ENCODE data around the gene LHX5. TPM values are rescaled to one million over a fixed set of nuclear protein-coding genes. Genes with fewer than 3 reads are reported as not detected.

LHX5 gene
- total RNA-seq, 1 experiment from 2014 or later = not detected

DNA sequence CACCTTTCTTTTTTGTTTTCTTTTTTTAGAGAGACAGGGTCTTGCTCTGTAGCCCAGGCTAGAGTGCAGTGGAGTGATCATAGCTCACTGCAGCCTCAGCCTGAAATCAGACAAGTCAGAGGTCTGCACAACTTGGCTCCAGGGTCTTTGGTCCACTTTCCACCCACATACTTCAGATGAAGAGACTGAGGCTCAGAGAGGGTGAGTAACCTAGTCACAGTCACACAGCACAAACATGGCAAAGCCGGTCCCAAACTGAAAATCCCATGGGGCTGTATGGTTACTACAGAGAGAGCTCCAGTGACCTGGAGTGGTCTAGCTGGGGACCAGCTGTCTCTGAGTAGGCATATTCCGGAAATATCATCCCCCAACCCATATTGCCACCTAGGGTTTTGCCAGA is 19.2 kb downstream of the LHX5 start:
- H3K27ac ChIP-seq = no peak overlapping the region
- no peak overlapping the region for H3K4me3 ChIP-seq
- no peak for DNase-seq (ENCODE audit: low read depth in 1 of 2, low spot score in 2 of 2)
- no peaks in the 10 kb centered on the region for H3K36me3 ChIP-seq
- no peaks in the 10 kb centered on the region for H3K4me1 ChIP-seq (replicated peaks)
- H3K9me3 ChIP-seq (replicated peaks) = no peaks in the 10 kb centered on the region
- H3K27me3 ChIP-seq (replicated peaks) = peaks cover 4% of the 10 kb centered on the region; the same call in 1 of the 2 replicates

DNA sequence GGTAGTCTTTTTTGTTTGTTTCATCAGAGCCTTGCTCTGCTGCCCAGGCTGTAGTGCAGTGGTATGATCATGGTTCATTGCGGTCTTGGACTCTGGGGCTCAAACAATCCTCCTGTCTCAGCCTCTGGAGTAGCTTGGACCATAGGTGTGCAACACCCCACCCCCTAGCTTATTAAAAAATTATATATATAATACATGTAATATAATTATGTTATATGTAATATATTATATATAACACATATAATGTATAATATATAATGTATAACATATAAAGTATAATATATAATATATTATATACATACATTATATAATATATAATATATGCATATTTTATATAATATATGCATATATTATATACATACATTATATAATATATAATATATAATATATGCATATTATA is 21.8 kb downstream of the LHX5 start:
- H3K36me3 ChIP-seq = no peaks in the 10 kb centered on the region

DNA sequence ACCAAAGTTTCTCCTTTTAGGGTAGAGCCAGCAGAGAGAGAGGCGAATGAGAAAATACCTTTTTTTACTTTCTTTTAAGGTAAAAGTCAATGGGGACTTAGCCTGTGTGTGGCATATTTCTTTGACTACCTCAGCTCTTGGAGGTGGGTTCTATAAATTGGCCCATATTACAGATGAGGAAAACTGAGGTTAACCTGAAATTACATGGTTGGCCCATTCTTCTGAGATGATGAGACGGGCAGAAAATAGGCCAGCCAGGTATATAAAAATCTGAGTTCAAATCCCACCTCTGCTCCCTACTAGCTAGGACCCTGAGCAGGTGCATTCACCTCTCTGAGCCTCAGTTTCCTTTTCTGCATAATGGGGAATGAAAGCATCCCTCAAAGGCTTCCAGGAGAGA is 22.4 kb downstream of the LHX5 start:
- H3K27me3 ChIP-seq (replicated peaks) = no peaks in the 10 kb centered on the region; the same call in 1 of the 2 replicates
- no peaks in the 10 kb centered on the region for H3K36me3 ChIP-seq
- no peaks in the 10 kb centered on the region for H3K4me1 ChIP-seq (replicated peaks)
- DNase-seq (ENCODE audit: low read depth in 1 of 2, low spot score in 2 of 2) = no peak
- no peaks in the 10 kb centered on the region for H3K9me3 ChIP-seq (replicated peaks)
- no peak overlapping the region for H3K4me3 ChIP-seq
- H3K27ac ChIP-seq = no peak overlapping the region

More for the DNA sequence above, 21.8 kb downstream of the LHX5 start:
- H3K27me3 ChIP-seq (replicated peaks) = no peaks in the 10 kb centered on the region; the same call in 1 of the 2 replicates
- DNase-seq (ENCODE audit: low read depth in 1 of 2, low spot score in 2 of 2) = no peak
- H3K27ac ChIP-seq = no peak overlapping the region
- no peaks in the 10 kb centered on the region for H3K4me1 ChIP-seq (replicated peaks)
- H3K9me3 ChIP-seq (replicated peaks) = no peaks in the 10 kb centered on the region
- no peak overlapping the region for H3K4me3 ChIP-seq

DNA sequence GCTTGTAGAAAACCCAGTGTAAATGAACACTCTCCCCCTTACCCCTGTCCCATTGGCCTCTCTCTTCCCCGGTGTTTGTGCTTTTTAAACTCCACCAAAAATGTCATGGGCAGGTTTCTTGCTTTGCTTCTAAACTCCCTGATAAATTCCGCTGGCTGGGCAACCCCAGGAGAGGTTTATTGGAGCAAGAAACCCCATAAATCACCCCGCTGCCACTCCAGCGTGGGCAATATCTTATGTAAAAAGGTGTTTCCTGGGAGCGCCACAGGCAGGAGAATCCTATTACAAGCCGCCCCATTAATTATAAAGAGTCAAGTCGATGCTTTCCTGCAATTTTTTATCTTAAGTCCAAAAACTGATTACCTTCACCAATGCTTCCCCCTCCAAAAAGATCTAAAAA is 22.8 kb downstream of the LHX5 start:
- Histone ChIP-seq H3K4me3 (no peak overlapping the region), H3K36me3 (no peaks in the 10 kb centered on the region), H3K27ac (no peak overlapping the region), H3K4me1 (replicated peaks) (no peaks in the 10 kb centered on the region), H3K9me3 (replicated peaks) (no peaks in the 10 kb centered on the region), H3K27me3 (replicated peaks) (no peaks in the 10 kb centered on the region; the same call in 1 of the 2 replicates)
- DNase-seq (ENCODE audit: low read depth in 1 of 2, low spot score in 2 of 2) = no peak

DNA sequence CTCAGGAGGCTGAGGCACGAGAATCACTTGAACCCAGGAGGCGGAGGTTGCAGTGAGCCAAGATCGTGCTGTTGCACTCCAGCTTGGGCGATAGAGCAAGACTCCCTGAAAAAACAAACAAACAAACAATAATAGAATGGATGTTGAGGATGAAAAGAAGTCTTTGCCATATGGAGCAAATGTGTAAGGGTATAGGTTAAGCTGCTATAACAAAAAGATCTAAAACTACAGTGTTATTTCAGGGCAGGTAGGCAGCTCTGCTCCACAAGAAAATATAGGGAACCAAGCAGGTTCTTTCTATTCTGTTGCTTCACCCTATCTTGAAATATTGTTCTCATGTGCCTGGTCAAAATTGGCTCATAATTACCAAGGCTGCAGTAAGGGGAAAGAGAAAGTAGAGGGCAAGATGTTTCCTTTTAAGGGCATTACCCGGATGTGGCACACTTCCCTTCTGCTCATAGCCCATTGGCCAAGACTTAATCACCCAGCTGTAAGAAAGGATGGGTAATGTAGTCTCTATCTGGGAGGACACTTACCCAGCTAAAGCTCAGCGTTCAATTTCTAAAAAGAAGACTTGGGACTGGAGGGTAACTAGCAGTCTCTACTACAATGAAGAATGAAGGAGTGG is 26.0 kb downstream of the LHX5 start:
- no peaks in the 10 kb centered on the region; the same call in 1 of the 2 replicates for H3K27me3 ChIP-seq (replicated peaks)
- no peaks in the 10 kb centered on the region for H3K4me1 ChIP-seq (replicated peaks)
- no peak for DNase-seq (ENCODE audit: low read depth in 1 of 2, low spot score in 2 of 2)
- H3K27ac ChIP-seq = no peak overlapping the region
- H3K9me3 ChIP-seq (replicated peaks) = no peaks in the 10 kb centered on the region
- no peak overlapping the region for H3K4me3 ChIP-seq
- H3K36me3 ChIP-seq = no peaks in the 10 kb centered on the region

DNA sequence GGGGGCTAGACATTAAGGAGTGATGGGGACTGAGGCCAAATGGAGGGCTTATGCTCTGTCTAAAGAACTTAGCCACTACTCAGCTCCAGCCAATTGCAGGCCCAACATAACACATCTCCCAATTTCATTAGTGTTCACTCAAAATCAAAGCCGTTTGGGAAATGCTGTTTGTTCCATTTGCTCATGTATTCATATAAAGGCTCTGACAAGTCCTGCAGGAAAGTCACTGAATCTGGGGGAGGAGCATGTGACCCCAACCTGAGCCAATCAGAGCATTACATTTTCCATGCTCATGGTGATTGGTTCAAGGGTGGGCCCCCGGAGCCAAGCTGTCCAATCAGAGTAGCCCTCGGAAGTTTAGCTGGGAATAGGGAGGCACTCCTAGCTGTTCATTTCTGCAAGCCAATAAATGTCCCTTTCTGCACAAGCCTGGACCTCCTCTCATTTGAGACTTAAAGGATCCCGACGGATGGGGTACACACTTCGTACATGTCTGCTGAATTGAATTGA is 28.6 kb downstream of the LHX5 start:
- Histone ChIP-seq H3K27me3 (replicated peaks) (no peaks in the 10 kb centered on the region; the same call in 1 of the 2 replicates), H3K27ac (no peak overlapping the region), H3K4me1 (replicated peaks) (no peaks in the 10 kb centered on the region), H3K36me3 (no peaks in the 10 kb centered on the region), H3K4me3 (no peak overlapping the region), H3K9me3 (replicated peaks) (no peaks in the 10 kb centered on the region)
- DNase-seq (ENCODE audit: low read depth in 1 of 2, low spot score in 2 of 2) = no peak

DNA sequence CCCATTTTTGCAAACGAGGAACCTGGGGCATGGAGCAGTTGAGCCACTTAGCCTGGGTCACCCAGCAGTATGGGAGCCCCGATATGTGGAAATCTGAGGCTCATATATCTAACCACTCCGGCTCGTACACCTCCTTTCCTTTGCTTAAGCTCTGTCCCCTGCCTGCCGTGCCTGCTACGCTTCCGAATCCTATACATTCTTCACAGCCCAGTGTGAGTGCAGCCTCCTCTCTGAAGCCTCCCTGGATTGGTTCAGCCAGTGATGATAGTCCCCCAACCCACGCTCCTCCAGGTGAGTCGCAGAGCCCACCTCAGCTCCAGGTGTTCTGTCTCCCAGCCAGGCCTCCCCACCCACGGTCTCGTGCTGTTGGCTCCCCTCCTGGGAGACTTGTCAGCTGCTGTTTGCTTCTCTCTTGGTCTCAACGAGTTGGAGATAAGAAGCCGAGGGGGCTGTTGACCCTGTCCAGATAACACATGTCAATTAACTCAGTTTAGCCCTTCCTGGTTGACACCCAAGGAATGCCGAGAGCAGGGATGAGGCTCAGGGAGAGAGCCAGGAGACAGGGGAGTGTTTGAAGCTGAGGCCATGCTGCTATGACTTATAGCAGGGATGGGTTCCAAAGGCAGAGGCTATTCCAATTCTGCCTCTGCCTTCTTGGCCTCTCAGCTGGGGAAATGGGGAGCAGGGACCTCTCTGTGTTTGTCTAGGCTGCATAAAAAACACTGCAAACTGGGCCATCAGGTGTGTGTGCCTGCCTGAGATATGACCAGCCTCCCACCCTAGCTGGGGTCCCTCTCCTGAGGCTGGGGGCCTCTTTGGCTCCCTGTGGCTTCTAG is 30.5 kb downstream of the LHX5 start:
- H3K4me3 ChIP-seq = no peak overlapping the region
- no peak for DNase-seq (ENCODE audit: low read depth in 1 of 2, low spot score in 2 of 2)
- no peaks in the 10 kb centered on the region for H3K9me3 ChIP-seq (replicated peaks)
- H3K4me1 ChIP-seq (replicated peaks) = no peaks in the 10 kb centered on the region
- H3K27ac ChIP-seq = no peak overlapping the region
- no peaks in the 10 kb centered on the region for H3K36me3 ChIP-seq
- H3K27me3 ChIP-seq (replicated peaks) = no peaks in the 10 kb centered on the region; the same call in 1 of the 2 replicates

DNA sequence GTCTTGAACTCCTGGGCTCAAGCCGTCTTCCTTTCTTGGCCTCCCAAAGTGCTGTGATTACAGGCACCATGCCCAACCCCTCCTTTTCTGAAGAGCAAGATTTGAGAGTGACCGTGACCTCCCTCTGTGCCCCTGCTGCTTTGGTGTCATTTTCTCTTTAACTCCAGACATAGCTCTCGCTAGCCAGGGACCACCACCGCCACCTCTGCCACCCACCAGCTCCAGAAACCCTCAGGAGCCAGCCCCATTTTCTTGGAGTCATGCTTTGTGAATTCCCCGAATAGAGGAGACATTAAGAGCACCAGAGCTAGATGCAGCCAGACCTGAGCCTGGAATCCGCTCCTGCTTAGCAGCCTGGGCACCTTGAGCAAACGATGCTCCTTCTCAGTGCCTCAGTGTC is 31.3 kb downstream of the LHX5 start:
- Histone ChIP-seq H3K36me3 (no peaks in the 10 kb centered on the region), H3K4me1 (replicated peaks) (no peaks in the 10 kb centered on the region), H3K9me3 (replicated peaks) (no peaks in the 10 kb centered on the region), H3K27ac (no peak overlapping the region), H3K4me3 (no peak overlapping the region), H3K27me3 (replicated peaks) (no peaks in the 10 kb centered on the region; the same call in 1 of the 2 replicates)
- no peak for DNase-seq (ENCODE audit: low read depth in 1 of 2, low spot score in 2 of 2)

DNA sequence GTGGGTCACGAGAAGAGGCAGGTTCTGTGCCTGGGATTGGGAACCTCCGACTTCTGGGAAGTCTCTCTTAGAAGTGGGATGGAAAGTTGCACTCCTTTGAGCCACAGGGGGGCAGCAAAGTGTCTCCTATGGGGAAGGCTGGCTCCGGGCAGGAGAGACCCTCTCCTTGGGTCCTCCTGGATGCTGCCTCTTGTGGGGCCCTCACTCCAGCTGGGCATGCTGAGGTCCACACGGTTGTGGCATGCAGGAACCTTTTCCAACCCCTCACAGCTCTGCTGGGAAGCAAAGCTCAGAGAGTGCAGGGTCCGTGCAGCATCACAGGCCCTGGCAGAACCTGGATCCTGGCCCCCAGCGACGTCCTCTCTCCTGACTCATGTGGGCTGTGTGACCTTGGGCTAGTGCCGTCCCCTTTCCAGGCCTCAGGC is 32.1 kb downstream of the LHX5 start:
- no peaks in the 10 kb centered on the region for H3K36me3 ChIP-seq
- DNase-seq (ENCODE audit: low read depth in 1 of 2, low spot score in 2 of 2) = peak in 1 of 2 experiments; percentile 16
- no peak overlapping the region for H3K4me3 ChIP-seq
- H3K4me1 ChIP-seq (replicated peaks) = no peaks in the 10 kb centered on the region
- H3K27ac ChIP-seq = no peak overlapping the region
- no peaks in the 10 kb centered on the region for H3K9me3 ChIP-seq (replicated peaks)
- H3K27me3 ChIP-seq (replicated peaks) = no peaks in the 10 kb centered on the region; the same call in 1 of the 2 replicates

DNA sequence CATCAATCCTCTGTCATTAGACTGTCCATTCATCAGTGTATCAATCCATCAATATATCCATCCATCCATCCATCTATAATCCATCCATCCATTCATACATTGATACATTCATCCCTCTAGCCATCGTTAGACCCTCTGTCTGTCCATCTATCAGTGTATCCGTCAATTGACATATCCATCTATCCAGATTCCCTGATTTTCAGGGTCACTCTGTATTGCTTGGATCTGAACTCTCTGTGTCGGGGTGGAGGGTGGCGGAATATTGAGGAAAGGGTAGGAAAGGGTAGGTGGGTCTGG is 32.4 kb downstream of the LHX5 start:
- Histone ChIP-seq H3K4me1 (replicated peaks) (no peaks in the 10 kb centered on the region), H3K36me3 (no peaks in the 10 kb centered on the region), H3K27ac (no peak overlapping the region), H3K9me3 (replicated peaks) (no peaks in the 10 kb centered on the region), H3K4me3 (no peak overlapping the region), H3K27me3 (replicated peaks) (no peaks in the 10 kb centered on the region; the same call in 1 of the 2 replicates)
- DNase-seq (ENCODE audit: low read depth in 1 of 2, low spot score in 2 of 2) = no peak

DNA sequence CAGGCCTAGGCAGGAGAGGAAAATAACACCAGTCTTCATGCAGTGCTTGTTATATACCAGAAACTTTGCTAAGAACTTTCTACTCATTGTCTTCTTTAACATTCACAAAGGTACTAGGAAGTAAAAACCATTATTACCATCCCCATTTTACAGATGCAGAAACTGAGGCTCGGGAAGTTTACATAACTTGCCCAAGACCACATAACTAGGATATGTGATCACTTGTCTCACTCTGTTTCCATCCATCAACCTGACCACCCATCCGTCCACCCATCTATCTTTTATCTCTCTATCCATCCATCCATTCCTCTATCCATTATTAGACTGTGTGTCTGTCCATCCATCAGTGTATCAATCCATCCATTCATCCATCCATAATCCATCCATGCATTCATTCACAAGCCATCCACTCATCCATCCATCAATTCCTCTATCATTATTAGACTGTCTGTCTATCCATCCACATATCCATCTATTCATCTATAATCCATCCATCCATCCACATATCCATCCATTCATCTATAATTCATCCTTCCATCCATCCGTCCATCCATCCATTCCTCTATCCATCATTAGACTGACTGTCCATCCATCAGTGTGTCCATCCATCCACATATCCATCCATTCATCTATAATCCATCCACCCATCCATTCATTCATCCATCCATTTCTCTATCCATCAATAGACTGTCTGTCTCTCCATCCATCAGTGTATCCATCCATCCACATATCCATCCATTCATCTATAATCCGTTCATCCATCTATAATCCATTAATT is 33.0 kb downstream of the LHX5 start:
- H3K36me3 ChIP-seq = no peaks in the 10 kb centered on the region
- no peak overlapping the region for H3K4me3 ChIP-seq
- no peaks in the 10 kb centered on the region for H3K9me3 ChIP-seq (replicated peaks)
- no peaks in the 10 kb centered on the region for H3K4me1 ChIP-seq (replicated peaks)
- no peak overlapping the region for H3K27ac ChIP-seq
- H3K27me3 ChIP-seq (replicated peaks) = no peaks in the 10 kb centered on the region; the same call in 1 of the 2 replicates
- no peak for DNase-seq (ENCODE audit: low read depth in 1 of 2, low spot score in 2 of 2)

DNA sequence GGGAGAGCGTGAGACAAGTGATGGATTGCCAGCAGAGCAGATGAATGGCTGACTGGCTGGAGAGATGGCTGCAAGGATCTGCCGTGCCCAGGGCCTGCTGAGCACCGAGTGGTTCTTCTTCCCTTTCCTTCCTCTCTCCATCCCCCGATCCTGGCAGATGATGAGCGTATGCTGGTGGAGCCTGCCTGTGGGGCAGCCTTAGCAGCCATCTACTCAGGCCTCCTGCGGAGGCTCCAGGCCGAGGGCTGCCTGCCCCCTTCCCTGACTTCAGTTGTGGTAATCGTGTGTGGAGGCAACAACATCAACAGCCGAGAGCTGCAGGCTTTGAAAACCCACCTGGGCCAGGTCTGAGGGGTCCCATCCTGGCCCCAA is 34.0 kb downstream of the LHX5 start:
- no peak for DNase-seq (ENCODE audit: low read depth in 1 of 2, low spot score in 2 of 2)
- H3K4me3 ChIP-seq = no peak overlapping the region
- H3K27me3 ChIP-seq (replicated peaks) = no peaks in the 10 kb centered on the region; the same call in 1 of the 2 replicates
- H3K4me1 ChIP-seq (replicated peaks) = no peaks in the 10 kb centered on the region
- no peaks in the 10 kb centered on the region for H3K9me3 ChIP-seq (replicated peaks)
- H3K27ac ChIP-seq = no peak overlapping the region
- H3K36me3 ChIP-seq = no peaks in the 10 kb centered on the region

DNA sequence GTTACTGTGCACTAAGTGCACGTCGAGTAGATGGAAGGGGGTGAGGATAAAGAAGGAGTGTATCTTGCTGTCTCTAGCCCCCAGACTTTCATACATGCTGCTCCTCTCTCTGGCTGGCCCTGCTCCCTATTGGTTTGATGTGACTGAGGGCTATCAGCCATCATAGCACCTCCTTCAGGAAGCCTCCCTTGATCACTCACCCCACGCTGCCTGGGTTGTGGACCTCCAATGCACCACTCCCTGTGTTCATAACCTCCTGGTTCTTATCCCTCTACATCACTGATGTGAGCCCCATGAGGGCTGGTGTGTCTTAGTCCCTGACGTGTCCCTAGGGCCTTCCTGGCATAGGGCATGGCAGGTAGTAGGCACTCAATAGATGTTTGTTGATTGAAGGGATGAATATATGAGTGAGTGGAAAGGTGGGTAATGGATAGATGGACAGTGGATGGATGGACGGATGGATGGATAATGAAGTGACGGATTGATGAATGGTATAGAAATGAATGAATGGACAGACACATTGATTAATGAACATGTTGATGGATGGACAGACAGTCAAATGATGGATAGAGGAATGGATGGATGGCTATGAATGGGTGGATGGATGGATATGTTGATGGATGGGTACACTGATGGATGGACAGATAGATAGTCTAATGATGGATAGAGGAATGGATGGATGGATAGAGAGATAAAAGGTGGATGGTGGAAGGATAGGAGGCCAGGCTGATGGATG is 34.5 kb downstream of the LHX5 start:
- H3K36me3 ChIP-seq = no peaks in the 10 kb centered on the region
- no peaks in the 10 kb centered on the region for H3K4me1 ChIP-seq (replicated peaks)
- no peak overlapping the region for H3K27ac ChIP-seq
- no peaks in the 10 kb centered on the region; the same call in 1 of the 2 replicates for H3K27me3 ChIP-seq (replicated peaks)
- H3K9me3 ChIP-seq (replicated peaks) = no peaks in the 10 kb centered on the region
- no peak for DNase-seq (ENCODE audit: low read depth in 1 of 2, low spot score in 2 of 2)
- H3K4me3 ChIP-seq = no peak overlapping the region
